COLO668 (cell line): ENCODE results near the gene SEMA6A.
A peak's percentile ranks its signal among the peaks of the same experiment; 100 is the strongest.

Source experiments
- DNase-seq: peaks from one replicate; lab custom pipeline; 2025; ENCODE audit not compliant: unreplicated experiment; lab: John Stamatoyannopoulos, UW

Gene SEMA6A

GRCh38 chr5:116467465-116467843 is 107.2 kb downstream of the SEMA6A start:
- no peak for DNase-seq

GRCh38 chr5:116466727-116467464 is 107.7 kb downstream of the SEMA6A start:
- DNase-seq: no peak

GRCh38 chr5:116465411-116465810 is 109.2 kb downstream of the SEMA6A start:
- no peak for DNase-seq

DNA sequence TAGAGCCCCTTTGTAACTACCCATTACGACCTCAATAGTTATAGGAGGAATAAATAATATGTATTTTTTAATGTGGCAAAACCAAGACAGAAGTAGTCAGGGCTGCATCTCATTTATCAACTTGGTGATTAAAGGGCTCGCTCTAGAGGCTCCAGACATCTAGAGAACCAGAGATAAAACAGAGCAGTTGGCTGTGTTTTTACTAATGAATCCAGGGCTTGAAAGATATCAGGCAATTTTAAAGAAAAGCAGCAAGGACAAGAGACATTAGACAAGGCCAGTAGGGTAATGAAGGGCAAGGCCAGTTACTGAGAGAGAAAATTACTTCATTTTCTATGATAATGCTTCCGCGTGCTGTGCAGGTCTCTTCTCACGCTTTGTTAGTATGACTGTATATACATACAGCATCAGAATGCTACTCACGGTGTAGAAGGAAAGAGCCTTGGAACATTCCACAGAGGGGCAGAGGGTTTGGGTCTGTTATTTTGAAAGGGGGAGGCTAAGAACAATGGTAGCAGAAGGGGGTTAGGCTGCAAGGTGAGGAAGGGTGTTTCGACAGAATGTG is 110.4 kb downstream of the SEMA6A start:
- DNase-seq: no peak

DNA sequence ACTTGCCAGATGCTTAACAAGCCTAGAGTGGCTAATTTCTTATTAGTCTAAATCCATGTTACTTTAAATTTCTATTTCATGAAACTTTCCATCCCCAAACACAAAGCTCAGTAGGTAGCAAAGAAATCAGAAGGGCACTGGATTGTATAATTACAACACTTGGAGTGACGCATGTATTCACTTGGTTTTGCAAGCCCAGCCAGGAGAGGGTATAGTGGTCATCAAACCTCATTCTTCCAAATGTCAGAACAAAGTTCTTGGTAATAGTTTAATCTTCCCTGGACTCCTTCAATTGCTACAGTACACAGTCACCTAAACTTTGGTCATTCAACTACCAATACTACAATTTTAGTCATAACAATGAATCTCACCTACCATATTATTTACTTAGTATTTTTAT is 112.1 kb downstream of the SEMA6A start:
- DNase-seq: no peak

DNA sequence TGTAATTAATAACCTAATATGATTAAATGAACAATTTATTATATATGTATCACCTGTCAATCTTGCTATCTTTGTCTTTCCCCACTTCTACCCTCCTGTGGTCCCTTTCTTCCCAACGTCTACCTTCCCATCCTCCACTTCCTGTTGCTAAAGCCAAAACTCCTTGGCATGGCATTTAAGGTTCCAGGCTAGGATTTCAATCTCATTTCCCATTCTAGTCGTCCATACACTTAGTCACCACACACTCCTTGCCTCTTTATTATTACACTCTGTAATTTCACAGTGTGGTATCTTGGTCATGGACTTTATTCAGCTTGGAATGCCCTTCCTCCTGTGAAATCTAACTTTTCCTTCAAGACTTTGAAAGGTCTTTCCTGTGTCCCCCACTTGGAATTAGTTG is 115.3 kb downstream of the SEMA6A start:
- no peak for DNase-seq

- DNase-seq: no peak
Observed at GRCh38 chr5:116457062-116457461, 117.6 kb downstream of the SEMA6A start.

DNA sequence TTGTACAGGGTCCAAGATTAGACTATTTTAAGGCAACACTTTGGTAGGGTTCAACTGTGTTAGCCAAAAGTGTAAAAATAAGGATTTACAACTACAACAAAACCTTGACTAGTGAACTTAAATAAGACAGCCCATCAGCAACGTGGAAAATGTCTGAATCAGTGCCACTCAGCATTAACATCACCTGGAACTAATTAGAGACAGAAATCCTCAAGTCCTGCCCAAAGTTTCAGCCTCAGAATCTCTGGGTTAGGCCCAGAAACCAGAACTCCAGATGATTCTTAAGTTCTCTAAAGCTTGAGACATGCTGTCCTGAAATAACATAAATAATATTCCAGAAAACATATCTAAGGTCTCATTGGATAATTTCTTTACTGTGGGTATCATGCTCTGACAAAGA is 118.6 kb downstream of the SEMA6A start:
- DNase-seq: no peak

GRCh38 chr5:116455061-116455460 is 119.6 kb downstream of the SEMA6A start:
- no peak for DNase-seq

DNA sequence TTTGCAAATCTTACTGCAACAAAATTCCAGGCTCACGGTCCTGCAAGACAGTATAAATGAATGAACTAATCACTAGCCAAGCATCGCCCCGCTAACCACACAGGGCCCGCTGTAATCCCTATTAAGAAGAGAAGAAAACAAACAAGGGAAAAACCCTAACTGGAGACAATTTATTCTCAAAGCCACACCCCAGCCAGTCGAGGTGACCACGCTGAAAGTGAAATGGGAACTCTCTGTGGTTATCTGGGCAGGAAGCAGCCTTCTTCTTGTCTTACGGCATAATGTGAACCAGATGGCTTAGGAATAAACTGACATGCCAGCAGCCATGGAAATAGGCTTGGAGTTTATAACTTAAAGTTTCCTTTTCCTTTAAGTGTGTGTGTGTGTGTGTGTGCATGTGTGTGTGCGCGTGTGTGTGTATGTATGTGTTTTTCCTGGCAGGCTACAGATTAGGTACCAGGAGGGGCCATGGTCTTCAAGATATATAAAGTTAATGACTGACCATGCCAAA is 120.2 kb downstream of the SEMA6A start:
- peak; percentile 8 for DNase-seq

- peak; percentile 4 for DNase-seq
Observed at GRCh38 chr5:116453988-116454411, 120.6 kb downstream of the SEMA6A start.

DNA sequence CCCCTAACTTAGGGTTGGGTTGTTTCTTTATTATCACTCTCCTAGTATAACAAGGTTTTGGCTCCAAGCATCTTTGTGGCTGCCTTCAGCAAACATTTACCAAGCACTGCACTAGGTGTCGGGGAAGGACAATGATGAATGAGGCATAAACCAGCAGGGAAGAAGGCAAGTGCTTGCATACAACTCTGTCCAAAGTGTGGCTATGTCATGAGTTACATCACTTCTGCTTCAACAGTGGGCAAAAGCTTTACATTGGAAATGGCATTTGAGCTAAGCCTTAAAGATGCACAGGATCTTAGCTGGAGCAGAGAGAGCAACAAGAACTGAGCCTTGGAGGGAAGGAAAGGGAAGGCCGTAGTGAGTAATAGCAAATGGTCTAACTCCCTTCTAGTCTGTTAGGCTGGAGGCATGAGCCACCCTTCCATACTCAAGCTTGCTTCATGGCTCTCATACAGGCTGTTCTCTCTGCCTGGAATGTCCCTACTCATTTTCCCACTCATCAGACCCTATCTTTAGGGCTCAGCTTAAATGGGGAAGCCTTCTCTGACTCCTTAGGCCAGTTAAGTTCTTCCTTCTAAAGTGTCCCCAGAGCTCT is 121.8 kb downstream of the SEMA6A start:
- peak; percentile 6 for DNase-seq

DNA sequence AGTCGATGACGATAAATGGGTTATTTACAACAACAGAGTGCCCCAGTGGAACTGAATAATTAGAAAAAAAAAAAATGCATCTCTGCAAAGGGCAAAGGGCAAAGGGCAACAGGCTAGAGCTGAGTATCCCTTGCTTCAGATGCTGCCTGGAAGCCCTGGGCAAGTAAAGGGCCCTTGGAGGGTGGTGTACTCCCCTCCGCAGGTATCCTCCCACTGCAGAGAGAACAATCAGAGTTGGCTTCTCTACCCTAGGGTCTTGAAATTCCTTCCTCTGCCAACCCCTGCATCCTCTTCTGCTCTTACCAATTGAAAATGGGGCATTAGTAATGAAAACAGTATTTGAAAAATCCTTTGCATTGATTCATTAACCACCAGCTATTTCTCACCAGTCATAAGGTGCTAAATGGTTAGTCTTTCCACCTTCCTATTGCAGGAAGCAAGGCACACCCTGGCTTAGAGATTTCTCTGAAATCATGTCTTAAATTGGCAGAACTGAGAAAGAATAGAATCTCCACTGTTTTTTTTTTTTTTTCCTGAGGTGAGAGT is 122.6 kb downstream of the SEMA6A start:
- no peak for DNase-seq

DNA sequence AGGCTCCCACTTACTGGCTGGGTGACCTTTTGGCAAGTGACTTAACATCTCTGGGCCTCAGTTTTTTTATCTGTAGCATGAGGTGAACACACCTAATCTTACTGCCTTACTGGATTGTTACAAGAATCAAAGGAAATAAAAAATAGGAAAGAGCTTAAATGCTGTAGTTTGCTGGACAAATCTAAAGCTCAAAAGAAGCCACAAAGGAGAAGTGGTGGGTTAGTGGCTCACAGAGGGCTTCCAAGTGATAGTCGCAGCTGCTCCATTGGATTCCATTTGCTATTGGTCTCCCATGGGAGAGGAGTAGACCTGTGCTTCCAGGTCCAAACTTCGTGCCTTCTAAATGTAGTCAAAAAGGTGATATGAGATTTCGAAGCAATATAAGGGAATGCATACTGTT is 123.6 kb downstream of the SEMA6A start:
- DNase-seq: no peak

GRCh38 chr5:116449458-116449857 is 125.2 kb downstream of the SEMA6A start:
- DNase-seq: no peak

DNA sequence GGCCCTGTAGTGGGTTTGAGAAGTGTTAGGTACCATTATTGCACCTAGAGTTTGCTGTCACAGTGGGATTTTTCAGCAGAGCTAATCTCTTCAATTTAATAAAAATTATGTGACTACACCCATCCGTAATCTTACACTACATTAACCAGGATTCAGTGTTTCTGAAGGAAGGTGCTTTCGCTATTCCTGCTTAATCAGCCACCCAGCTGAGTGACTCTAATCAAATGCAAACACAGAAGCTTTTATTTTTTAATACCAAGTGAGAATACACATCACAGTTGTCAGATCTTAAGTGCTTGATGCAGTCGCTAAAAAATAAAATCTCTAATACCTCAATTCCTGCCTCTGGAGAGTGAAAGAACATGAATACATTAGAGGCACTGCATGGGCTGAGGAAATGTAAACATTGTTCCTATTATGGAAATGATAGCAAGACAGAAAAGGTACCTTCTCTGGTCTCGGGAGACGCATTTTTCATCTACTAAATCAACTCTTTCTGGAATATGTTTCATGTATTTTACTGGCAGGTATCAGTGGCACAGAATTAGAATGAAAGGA is 125.7 kb downstream of the SEMA6A start:
- DNase-seq: no peak

GRCh38 chr5:116448450-116448849 is 126.2 kb downstream of the SEMA6A start:
- DNase-seq: no peak

DNA sequence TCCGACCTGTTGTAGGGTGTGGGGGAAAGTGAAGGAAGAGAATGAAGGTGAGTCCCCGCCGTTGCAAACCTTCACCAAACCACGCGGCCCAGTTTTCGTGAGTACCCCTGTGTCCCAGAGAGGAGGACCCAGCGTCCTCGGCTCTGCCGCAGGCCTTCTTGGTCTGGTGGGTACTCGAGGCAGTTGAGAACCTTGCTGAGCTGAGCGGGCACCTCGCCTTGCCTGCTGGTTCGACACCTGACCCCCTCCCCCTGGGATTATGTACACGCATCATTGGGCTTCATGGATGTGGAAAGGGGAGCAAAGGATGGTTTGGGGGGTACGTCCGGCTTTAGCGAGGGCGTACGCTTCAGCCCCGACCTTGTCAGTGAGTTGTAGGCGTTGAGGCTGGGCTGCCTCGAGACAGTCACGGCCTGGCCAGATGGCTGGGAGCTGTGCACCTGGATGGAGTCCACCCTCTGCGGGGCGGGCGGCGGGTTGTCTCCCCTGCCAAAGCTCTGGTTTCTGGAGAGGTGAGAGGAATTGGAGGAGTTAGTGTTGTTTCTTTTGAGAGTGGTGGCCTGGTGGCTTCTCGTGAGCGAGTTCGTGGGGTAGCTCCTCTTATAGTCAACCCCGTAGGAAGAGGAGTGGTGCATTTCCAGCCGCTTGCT is 128.1 kb downstream of the SEMA6A start:
- no peak for DNase-seq

- no peak for DNase-seq
Observed at GRCh38 chr5:116445311-116445710, 129.3 kb downstream of the SEMA6A start.

- peak; percentile 42 for DNase-seq
Observed at GRCh38 chr5:116444373-116445295, 130.0 kb downstream of the SEMA6A start.
